ENCODE results near the gene ZNF784.

The ZNF784 gene

DNA sequence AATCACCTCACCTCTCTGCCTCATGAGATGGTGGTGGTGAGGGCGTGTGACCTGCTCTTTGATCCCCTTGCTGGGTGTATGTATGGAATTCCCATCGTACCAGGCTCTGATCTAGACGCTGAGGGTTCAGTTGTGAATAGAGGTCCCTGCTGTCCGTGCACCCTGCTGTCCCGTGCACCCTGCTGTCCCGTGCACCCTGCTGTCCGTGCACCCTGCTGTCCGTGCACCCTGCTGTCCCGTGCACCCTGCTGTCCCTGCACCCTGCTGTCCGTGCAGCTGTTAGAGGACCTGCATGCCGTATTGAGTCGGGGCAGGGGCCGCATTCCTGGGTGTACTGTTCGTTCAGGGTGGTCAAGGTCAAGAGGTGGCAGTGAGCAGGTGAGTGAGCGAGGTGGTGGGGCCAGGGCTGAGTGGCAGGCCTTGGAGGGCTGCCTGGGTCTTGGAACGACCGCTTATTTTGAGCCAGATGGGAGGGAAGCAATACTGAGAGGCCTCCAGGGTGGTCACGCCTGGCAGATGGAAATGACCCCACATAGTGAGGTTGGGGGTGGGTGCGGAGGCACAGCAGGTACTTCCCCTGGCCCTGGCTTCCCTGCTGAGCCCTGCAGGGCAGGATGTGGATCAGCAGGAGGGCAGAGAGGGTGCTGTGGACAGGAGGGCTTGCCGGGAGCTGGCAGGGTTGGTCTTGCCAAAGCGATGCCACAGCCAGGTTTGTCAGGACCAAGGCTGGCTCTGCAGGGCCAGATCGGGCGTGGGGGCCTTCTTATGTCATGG lies 46.1 kb upstream of the ZNF784 start:
- DNase-seq, result no peak
- in situ Hi-C loops (cut with HindIII; ENCODE audit: low pct_ligation_motif_present, low sequenced_read_pairs), result no loop called here
- Histone ChIP-seq H3K4me3 (ENCODE audit: low read depth, low read length) (no peak overlapping the region), H3K27ac (no peak overlapping the region), H3K36me3 (replicated peaks) (peaks cover 56% of the 10 kb centered on the region), H3K27me3 (replicated peaks) (no peaks in the 10 kb centered on the region)
- TF ChIP-seq, protein P1, sequence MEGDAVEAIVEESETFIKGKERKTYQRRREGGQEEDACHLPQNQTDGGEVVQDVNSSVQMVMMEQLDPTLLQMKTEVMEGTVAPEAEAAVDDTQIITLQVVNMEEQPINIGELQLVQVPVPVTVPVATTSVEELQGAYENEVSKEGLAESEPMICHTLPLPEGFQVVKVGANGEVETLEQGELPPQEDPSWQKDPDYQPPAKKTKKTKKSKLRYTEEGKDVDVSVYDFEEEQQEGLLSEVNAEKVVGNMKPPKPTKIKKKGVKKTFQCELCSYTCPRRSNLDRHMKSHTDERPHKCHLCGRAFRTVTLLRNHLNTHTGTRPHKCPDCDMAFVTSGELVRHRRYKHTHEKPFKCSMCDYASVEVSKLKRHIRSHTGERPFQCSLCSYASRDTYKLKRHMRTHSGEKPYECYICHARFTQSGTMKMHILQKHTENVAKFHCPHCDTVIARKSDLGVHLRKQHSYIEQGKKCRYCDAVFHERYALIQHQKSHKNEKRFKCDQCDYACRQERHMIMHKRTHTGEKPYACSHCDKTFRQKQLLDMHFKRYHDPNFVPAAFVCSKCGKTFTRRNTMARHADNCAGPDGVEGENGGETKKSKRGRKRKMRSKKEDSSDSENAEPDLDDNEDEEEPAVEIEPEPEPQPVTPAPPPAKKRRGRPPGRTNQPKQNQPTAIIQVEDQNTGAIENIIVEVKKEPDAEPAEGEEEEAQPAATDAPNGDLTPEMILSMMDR (IDR thresholded peaks at IDR 0.05; ENCODE audit: low read depth, low read length, missing control alignments), result no peak

DNA sequence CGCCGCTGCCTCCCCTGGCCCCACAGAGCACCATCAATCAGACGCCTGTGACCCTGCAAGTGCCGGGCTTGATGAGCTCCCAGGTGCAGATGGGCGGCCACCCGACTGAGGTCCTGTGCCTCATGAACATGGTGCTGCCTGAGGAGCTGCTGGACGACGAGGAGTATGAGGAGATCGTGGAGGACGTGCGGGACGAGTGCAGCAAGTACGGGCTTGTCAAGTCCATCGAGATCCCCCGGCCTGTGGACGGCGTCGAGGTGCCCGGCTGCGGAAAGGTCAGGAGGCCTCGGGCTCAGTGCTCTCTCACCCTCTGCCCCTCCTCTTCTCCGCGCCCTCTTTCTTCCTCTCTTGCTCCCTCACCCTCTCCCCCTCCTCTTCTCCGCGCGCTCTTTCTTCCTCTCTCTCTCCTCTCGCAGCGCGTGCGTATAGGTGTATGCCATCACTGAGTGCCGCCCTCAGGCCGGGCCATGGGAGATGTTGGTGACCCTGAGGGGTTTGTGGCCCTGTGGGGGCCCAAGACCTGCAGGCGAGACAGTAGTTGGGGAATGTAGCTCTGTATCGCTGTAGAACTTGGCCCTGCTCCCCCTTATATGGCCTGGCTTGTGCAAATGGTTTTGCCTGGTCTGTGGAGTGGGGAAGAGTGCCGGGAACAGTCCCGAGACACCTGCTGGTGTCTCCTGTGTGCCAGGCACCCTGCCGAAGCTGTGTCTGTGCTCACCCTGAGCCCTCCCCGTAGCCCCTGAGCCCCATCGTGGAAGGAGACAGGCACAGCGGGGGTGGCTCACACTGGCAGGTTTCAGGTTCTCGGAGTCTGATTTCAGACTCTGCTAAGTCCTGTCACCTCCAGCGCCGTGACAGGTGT lies 45.3 kb upstream of the ZNF784 start:
- in situ Hi-C loops (cut with HindIII; ENCODE audit: low pct_ligation_motif_present, low sequenced_read_pairs), result no loop called here
- Histone ChIP-seq H3K4me3 (ENCODE audit: low read depth, low read length) (no peak overlapping the region), H3K36me3 (replicated peaks) (peaks cover 61% of the 10 kb centered on the region), H3K27me3 (replicated peaks) (no peaks in the 10 kb centered on the region), H3K27ac (no peak overlapping the region)
- TF ChIP-seq, protein P1 (IDR thresholded peaks at IDR 0.05; ENCODE audit: low read depth, low read length, missing control alignments), result no peak
- DNase-seq, result no peak

DNA sequence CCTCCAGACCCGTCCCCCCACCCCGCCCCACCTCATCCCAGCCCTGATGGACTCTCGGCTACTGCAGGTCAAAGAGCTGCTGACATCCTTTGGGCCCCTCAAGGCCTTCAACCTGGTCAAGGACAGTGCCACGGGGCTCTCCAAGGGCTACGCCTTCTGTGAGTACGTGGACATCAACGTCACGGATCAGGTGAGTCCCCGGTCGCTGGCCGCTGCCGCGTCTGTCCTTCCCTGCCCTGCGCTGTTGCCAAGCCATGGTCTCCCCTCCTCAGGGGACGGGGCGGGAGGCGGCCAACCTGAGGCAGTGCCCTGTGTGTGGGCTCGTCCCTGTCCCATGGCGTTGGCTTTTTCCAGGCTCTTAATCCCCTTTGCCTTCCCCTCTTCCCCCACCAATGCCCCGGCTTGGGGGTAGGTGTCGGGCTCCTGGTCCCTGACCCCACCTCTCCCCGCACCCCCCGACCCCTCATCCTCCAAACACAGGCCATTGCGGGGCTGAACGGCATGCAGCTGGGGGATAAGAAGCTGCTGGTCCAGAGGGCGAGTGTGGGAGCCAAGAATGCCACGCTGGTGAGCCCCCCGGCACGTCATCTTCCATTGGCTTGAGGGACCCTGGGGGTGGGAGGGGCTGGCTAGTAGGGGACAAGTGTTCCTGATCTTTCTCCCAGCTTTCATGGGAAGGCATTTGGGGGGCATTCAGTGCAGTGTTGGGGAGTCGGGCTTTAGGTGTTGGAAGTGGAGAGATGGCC lies 44.4 kb upstream of the ZNF784 start:
- no peak for DNase-seq
- Histone ChIP-seq H3K27ac (no peak overlapping the region), H3K27me3 (replicated peaks) (no peaks in the 10 kb centered on the region), H3K36me3 (replicated peaks) (peaks cover 64% of the 10 kb centered on the region), H3K4me3 (ENCODE audit: low read depth, low read length) (no peak overlapping the region)
- TF ChIP-seq, protein P1 (IDR thresholded peaks at IDR 0.05; ENCODE audit: low read depth, low read length, missing control alignments), result no peak
- in situ Hi-C loops (cut with HindIII; ENCODE audit: low pct_ligation_motif_present, low sequenced_read_pairs), result no loop called here

DNA sequence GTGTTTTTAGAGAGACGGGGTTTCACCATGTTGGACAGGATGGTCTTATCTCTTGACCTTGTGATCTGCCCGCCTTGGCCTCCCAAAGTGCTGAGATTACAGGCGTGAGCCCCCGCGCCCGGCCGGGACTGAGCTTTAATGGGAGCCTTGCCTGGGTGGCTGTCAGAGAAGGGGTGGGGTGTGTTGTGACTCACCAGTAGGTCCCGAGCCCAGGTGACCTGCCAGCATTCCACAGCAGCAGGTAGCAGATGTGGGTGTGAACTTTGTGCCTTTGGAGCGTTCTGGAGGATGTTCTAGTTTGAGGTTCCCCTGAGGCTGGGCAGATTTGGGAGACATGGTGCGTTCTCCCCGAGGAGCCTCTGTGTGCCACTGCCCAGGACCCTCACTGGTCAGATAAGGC lies 43.6 kb upstream of the ZNF784 start:
- H3K27me3 ChIP-seq (replicated peaks), result no peaks in the 10 kb centered on the region
- H3K36me3 ChIP-seq (replicated peaks), result peaks cover 73% of the 10 kb centered on the region
- DNase-seq, result no peak
- in situ Hi-C loops (cut with HindIII; ENCODE audit: low pct_ligation_motif_present, low sequenced_read_pairs), result no loop called here
- no peak overlapping the region for H3K27ac ChIP-seq
- H3K4me3 ChIP-seq (ENCODE audit: low read depth, low read length), result no peak overlapping the region
- TF ChIP-seq, protein P1 (IDR thresholded peaks at IDR 0.05; ENCODE audit: low read depth, low read length, missing control alignments), result no peak

DNA sequence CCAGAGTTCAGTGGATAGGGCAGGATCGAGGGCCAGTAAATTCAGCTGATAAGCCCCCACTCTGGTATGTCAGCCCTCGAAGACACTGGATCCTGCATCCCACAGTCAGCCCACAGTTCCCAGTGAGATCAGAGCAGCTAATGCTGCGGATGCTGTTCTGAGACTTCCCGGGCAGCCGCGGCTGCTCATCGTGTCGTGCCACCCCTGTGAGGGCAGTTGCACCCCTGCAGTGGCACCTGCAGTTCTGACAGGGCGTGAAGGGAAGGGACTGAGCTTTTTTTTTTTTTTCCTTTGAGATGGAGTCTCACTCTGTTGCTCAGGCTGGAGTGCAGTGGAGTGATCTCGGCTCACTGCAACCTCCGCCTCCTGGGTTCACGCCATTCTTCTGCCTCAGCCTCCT lies 43.1 kb upstream of the ZNF784 start:
- Histone ChIP-seq H3K36me3 (replicated peaks) (peaks cover 77% of the 10 kb centered on the region), H3K4me3 (ENCODE audit: low read depth, low read length) (no peak overlapping the region), H3K27me3 (replicated peaks) (no peaks in the 10 kb centered on the region), H3K27ac (no peak overlapping the region)
- DNase-seq, result no peak
- in situ Hi-C loops (cut with HindIII; ENCODE audit: low pct_ligation_motif_present, low sequenced_read_pairs), result no loop called here
- TF ChIP-seq, protein P1 (IDR thresholded peaks at IDR 0.05; ENCODE audit: low read depth, low read length, missing control alignments), result no peak

All from brain microvascular endothelial cell (primary cell).